Endothelial cell of umbilical vein (primary cell): ENCODE data around the gene NDFIP1.

Source experiments
- CTCF ChIP-seq, 2 donors: IDR thresholded peaks; 1 replicate in 1 of 2; 2 replicates in 1 of 2; pipeline ENCODE4 v1.5.1; 2011; ENCODE audit warnings: low read length in 2 of 2, mild to moderate bottlenecking in 2 of 2, moderate library complexity in 2 of 2, control low read depth in 1 of 2, inconsistent platforms in 1 of 2, low read depth in 1 of 2; ENCODE audit not compliant: insufficient read depth in 1 of 2; ENCODE audit errors: extremely low read depth in 1 of 2
- EZH2 ChIP-seq: IDR thresholded peaks from 2 replicates; pipeline ENCODE4 v1.6.1; 2012; ENCODE audit warnings: borderline replicate concordance, low read depth, mild to moderate bottlenecking, moderate library complexity, low read length, inconsistent platforms; ENCODE audit not compliant: severe bottlenecking
- GATA2 ChIP-seq: IDR thresholded peaks from 2 replicates; pipeline ENCODE4 v1.7.0; 2011; ENCODE audit warnings: low read depth, mild to moderate bottlenecking, moderate library complexity, mixed read lengths, low read length; ENCODE audit not compliant: insufficient read length, insufficient read depth
- POLR2A ChIP-seq: IDR thresholded peaks from 2 replicates; pipeline ENCODE4 v1.6.1; 2012; ENCODE audit warnings: low read depth, mild to moderate bottlenecking, control low read depth, low read length
- POLR2AphosphoS5 ChIP-seq: IDR thresholded peaks from 2 replicates; pipeline ENCODE4 v1.6.1; 2012; ENCODE audit warnings: low read depth, mild to moderate bottlenecking, control low read depth, low read length, moderate library complexity; ENCODE audit not compliant: insufficient read depth

DNA sequence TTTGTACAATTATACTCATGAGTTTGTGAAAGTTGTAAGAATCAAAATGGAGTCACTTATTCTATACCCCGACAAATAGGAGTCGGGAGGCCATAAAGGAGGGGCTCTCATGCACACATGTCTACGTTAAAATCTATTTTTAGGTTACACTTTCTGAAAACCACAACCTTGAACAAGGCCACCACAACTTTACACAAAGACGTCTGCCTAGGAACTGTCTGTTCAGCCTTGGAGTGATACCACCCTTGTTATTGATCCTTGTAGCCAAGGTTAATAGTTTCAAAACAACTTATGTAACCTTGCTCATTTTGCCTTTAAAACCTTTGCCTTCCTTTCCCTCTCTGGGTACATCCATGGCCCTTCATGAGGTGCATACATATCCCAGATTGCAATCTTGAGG, 4.1 kb upstream of the NDFIP1 start:
- TF ChIP-seq CTCF (IDR thresholded peaks at IDR 0.05; ENCODE audit: extremely low read depth in 1 of 2, insufficient read depth in 1 of 2, low read depth in 1 of 2, low read length in 2 of 2): no peak
- TF ChIP-seq EZH2: no peak
- TF ChIP-seq POLR2A: no peak
- TF ChIP-seq POLR2AphosphoS5: no peak
- no peak for TF ChIP-seq GATA2
